ENCODE measurements around the gene MRS2. TPM values are rescaled to one million over a fixed set of nuclear protein-coding genes. Genes with fewer than 3 reads are reported as not detected.

Gene MRS2
- polyA plus RNA-seq, 1 donor from 2014 or later = 47.9 TPM

GRCh38 chr6:24446670-24447069 is 43.9 kb downstream of the MRS2 start:
- Histone ChIP-seq H3K9me3 (ENCODE audit: low read length) (no peaks in the 10 kb centered on the region), H3K4me3 (ENCODE audit: low read length) (no peak overlapping the region), H3K79me2 (replicated peaks; ENCODE audit: insufficient read depth, low read length) (no peaks in the 10 kb centered on the region), H3K36me3 (ENCODE audit: insufficient read depth, low read length) (no peaks in the 10 kb centered on the region), H3F3A (ENCODE audit: insufficient read depth, low read length, poor library complexity, severe bottlenecking) (no peaks in the 10 kb centered on the region), H2AFZ (ENCODE audit: low read depth, low read length) (no peak overlapping the region), H3K9me2 (ENCODE audit: insufficient read depth, low read length) (no peaks in the 10 kb centered on the region), H3K4me2 (ENCODE audit: low read length) (no peak overlapping the region), H3K27ac (ENCODE audit: low read length) (no peak overlapping the region), H4K20me1 (ENCODE audit: insufficient read depth) (no peaks in the 10 kb centered on the region), H3K9ac (ENCODE audit: low read length) (no peak overlapping the region), H3K27me3 (ENCODE audit: insufficient read depth, low read depth, low read length) (no peaks in the 10 kb centered on the region)
- TF ChIP-seq SMC3 (conservative IDR thresholded peaks at IDR 0.05; ENCODE audit: poor library complexity) = no peak
- TF ChIP-seq REST (IDR thresholded peaks at IDR 0.05; ENCODE audit: borderline replicate concordance) = no peak
- no peak for TF ChIP-seq EZH2 (IDR thresholded peaks at IDR 0.05; ENCODE audit: borderline replicate concordance, insufficient read depth, low read length, poor library complexity, severe bottlenecking)
- no peak for TF ChIP-seq EP300 (conservative IDR thresholded peaks at IDR 0.05; ENCODE audit: poor library complexity, severe bottlenecking)
- no peak for TF ChIP-seq MXI1 (conservative IDR thresholded peaks at IDR 0.05; ENCODE audit: poor library complexity, severe bottlenecking)
- no peak for TF ChIP-seq CTCF (IDR thresholded peaks at IDR 0.05; ENCODE audit: poor library complexity, severe bottlenecking)
- no peak for TF ChIP-seq TAF1 (IDR thresholded peaks at IDR 0.05; ENCODE audit: low read depth)
- TF ChIP-seq RAD21 (conservative IDR thresholded peaks at IDR 0.05) = no peak
- TF ChIP-seq POLR2AphosphoS5 (IDR thresholded peaks at IDR 0.05) = no peak

GRCh38 chr6:24448396-24448795 is 45.7 kb downstream of the MRS2 start:
- H3K27ac ChIP-seq (ENCODE audit: low read length) = no peak overlapping the region
- H3K36me3 ChIP-seq (ENCODE audit: insufficient read depth, low read length) = no peaks in the 10 kb centered on the region
- no peaks in the 10 kb centered on the region for H3F3A ChIP-seq (ENCODE audit: insufficient read depth, low read length, poor library complexity, severe bottlenecking)

More at GRCh38 chr6:24448396-24448795, 45.7 kb downstream of the MRS2 start:
- Histone ChIP-seq H2AFZ (ENCODE audit: low read depth, low read length) (no peak overlapping the region), H3K4me3 (ENCODE audit: low read length) (no peak overlapping the region), H3K4me2 (ENCODE audit: low read length) (no peak overlapping the region), H3K9me2 (ENCODE audit: insufficient read depth, low read length) (no peaks in the 10 kb centered on the region), H3K9ac (ENCODE audit: low read length) (no peak overlapping the region), H4K20me1 (ENCODE audit: insufficient read depth) (no peaks in the 10 kb centered on the region), H3K9me3 (ENCODE audit: low read length) (no peaks in the 10 kb centered on the region), H3K27me3 (ENCODE audit: insufficient read depth, low read depth, low read length) (no peaks in the 10 kb centered on the region), H3K79me2 (replicated peaks; ENCODE audit: insufficient read depth, low read length) (no peaks in the 10 kb centered on the region)
- TF ChIP-seq MXI1 (conservative IDR thresholded peaks at IDR 0.05; ENCODE audit: poor library complexity, severe bottlenecking) (no peak), SMC3 (conservative IDR thresholded peaks at IDR 0.05; ENCODE audit: poor library complexity) (no peak), EZH2 (IDR thresholded peaks at IDR 0.05; ENCODE audit: borderline replicate concordance, insufficient read depth, low read length, poor library complexity, severe bottlenecking) (no peak), TAF1 (IDR thresholded peaks at IDR 0.05; ENCODE audit: low read depth) (no peak), REST (IDR thresholded peaks at IDR 0.05; ENCODE audit: borderline replicate concordance) (no peak)
